Measurements from ENCODE around the gene KCNH4.
"Not testable (repeated sequence)": the region's sequence is repeated elsewhere in the genome, so short reads cannot be mapped to it uniquely, and the experiment has no call there.

Gene KCNH4

DNA sequence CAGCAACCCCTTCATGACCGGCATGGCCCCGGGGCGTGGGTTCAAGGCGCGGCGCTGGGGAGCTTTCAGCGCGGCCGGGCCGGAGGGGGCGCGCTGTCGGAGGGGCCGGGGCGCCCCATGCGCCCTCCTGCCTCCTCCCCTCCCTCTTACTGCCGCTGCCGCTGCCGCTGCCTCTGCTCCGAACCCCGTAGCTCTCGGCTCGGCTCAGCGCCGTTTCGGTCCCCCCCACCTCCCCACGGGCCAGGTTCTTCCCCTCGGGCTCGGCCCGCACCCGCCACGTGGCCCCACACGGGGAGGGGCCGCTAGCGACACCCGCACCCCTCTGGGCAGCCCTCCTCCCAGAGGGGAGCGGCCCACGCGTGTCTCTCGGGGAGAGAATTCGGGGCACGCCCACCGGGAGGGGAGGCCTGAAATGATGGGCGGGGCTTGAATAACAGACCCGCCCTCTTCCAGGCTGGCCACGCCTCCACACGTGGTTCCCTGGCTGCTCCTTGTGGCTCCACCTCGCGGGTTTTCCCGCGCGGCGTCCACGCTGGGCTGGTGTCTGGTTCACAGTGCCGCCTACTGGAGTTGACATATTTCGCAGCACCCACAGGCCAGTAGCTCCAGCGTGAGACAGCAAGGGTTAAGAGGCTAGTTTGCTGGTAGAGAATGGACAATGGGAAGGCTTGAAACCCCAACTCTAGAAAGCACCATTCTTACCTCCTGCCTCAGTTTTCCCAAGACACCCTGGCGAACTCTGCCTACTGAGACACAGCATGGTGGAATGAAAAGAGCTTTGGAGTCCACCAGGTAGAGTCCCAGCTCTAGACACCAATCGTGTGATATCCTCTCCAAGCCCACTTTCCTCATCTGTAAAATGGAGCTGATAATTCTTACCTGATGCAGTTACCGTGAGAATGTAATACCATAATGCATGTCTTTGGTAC is at the start of gene KCNH4:
Gene KCNH4, minus strand, starts transcription at position 221 of the 929 bp plus-strand sequence. Its CDS starts 197 bp downstream, at position 24.
- peak; percentile 58 for DNase-seq (ENCODE audit: low read depth)

GRCh38 chr17:42230225-42230624 is 49.3 kb upstream of the KCNH4 start:
- DNase-seq (ENCODE audit: low read depth), result no peak

- peak; percentile 16 for DNase-seq (ENCODE audit: low read depth)
These were observed 47.1 kb upstream of the KCNH4 start for GRCh38 chr17:42227849-42228700.

DNA sequence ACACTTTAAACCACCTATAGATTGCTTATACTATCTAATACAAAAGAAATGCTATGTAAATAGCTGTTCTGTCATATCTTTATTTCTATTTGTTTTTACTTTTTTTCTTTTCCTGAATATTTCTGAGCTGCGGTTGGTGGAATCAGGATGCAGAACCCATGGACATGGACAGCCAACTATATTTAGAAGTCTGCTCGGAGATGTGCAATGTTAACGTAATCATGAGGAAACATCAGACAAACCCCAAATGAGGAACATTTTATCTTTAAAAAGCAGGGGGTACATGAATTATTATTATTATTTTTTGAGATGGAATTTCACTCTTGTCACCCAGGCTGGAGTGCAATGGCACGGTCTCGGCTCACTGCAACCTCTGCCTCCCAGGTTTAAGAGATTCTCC is 44.7 kb upstream of the KCNH4 start:
- DNase-seq (ENCODE audit: low read depth), result no peak

DNA sequence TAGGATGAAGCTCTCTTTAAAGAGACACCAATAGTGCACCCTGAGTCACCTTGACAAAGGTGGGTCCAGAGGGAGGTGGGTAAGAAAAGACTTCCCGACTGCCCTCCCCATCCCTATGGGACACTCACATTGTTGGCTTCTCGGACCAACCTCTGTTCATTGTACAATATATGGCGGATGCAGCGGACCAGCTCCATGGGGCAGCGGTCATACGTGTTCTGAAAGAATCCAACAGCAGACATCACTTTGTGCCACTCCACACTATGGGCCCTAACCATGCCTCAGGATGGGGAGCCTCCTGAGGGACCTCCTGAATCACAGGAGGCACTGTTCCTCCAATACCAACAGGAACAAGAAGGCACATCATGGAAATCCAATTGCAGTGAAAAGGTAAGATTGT is 43.7 kb upstream of the KCNH4 start:
- no peak for DNase-seq (ENCODE audit: low read depth)

GRCh38 chr17:42221886-42222745 is 41.2 kb upstream of the KCNH4 start:
- DNase-seq (ENCODE audit: low read depth), result peak; percentile 48

DNA sequence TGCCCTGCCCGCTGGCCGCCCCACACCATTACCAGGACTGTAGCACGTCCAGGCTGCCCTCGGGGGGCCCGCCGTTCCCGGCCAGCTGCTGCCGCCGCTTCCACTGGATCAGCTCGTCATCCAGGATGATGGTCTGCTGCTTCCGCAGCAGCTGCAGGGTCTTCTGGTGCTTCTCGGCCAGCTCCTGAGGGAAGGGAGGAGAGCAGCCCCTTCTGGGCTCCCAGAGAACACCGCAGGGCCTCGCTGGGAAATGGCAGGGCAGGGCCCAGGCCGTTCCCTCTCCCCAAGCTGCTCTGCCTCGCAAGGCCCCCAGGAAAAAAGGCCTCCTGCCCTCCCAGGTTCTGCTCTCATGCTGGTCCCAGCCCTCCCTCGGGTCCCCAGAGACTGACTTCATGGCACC is 38.3 kb upstream of the KCNH4 start:
- DNase-seq (ENCODE audit: low read depth), result not testable (repeated sequence)

DNA sequence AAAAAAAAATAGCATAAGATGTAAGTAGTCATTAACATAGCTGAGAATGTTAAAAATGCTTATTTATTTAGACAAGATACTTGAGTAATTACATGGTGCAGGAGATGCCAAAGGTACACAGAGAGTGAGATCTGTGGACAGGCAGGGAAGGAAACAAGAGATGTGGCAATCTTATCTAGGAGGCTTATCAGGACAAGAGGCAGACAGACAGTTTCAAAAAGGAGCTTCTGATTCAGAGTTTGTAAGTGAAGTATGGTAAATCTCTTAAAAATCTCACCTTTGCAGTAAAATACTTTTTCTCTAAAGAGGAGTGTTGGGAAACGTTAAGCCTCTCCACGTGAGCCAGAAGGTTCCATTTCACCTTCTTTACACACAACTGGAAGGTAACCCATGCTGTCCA is 33.2 kb upstream of the KCNH4 start:
- DNase-seq (ENCODE audit: low read depth), result no peak

GRCh38 chr17:42212382-42212781 is 31.4 kb upstream of the KCNH4 start:
- peak; percentile 64 for DNase-seq (ENCODE audit: low read depth)

GRCh38 chr17:42211921-42212341 is 31.0 kb upstream of the KCNH4 start:
- peak; percentile 82 for DNase-seq (ENCODE audit: low read depth)

DNA sequence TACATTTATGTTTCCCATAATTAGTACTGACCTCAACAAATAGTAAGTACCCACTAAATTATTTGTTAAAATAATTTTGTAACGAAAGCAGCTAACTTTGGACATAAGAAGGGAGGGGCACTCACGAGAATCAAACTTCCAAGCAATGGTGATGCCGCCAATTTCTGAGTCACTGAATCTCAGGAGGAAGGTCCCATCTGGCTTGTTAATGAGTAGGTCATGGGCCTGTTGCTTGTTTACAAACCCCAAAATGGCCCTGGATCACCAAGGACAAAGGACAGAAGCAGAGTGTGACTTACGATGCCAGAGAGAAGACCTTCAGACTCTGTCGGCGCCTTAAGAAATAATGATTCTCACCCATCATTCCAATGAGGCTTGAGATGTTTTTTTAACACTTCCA is 29.1 kb upstream of the KCNH4 start:
- DNase-seq (ENCODE audit: low read depth), result no peak

DNA sequence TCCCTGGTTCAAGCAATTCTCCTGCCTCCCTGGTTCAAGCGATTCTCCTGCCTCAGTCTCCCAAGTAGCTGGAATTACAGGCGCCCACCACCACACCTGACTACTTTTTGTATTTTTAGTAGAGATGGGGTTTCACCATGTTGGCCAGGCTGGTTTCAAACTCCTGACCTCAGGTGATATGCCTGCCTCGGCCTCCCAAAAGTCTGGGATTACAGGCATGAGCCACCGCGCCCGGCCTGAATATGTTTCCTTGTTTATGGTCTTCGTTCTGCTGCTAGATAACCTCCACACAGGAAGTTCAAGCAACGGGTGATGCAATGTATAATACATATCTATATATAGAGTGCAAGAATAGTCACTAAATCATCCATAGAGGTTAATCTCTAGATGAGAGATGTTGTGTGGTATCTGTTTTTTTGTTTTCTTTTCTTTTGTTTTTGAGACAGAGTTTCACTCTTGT is 25.2 kb upstream of the KCNH4 start:
- not testable (repeated sequence) for DNase-seq (ENCODE audit: low read depth)

DNA sequence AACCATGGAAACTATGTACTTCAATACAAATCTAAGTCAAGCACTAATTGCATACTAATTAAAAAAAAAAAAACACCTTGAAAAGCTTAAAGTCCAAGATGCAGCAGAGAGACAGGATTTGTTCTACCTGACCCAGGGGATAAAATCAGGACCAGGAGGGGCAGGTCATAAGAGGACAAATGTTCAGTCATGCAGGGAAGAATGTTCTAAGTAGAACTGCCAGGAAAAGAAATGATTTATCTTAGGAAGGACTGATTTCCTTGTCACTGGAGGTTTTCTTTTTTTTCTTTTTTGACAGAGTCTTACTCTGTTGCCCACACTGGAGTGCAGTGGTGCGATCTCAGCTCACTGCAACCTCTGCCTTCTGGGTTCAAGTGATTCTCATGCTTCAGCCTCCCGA is 22.4 kb upstream of the KCNH4 start:
- no peak for DNase-seq (ENCODE audit: low read depth)

DNA sequence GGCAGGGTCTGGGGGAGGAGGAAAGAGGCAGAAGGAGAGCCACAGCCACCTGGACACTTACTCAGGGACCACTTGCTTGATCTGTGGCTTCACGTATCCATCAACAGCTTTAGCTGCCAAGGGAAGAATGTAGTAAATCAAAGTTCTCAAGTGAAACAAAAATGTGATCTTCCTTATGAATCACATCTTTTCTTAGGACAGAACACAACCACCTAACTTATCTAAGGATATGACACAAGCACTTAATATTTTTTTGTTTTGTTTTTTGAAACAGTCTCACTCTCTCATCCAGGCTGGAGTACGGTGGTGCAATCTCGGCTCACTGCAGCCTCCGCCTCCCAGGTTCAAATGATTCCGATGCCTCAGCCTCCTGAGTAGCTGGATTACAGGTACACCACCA is 21.8 kb upstream of the KCNH4 start:
- DNase-seq (ENCODE audit: low read depth), result no peak

DNA sequence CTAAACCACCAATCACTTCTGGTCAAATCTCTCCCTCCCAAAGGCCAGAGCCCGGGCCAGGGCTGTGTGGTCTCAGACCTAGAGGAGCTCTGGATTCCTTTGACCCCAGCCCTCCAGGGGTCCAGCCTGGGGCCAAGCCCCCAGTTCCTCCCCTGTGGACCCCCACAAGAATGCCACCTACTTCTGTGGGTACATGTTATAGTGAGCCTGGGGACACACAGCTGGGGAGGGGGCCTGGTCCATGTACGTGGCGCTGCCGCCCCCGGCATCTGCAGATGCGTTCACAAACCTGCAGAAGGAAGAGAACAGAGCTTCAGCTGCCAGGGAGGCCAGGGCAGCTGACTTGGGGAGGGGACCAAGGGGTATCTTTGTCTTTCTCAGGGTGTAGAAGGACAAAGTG is 21.2 kb upstream of the KCNH4 start:
- no peak for DNase-seq (ENCODE audit: low read depth)

DNA sequence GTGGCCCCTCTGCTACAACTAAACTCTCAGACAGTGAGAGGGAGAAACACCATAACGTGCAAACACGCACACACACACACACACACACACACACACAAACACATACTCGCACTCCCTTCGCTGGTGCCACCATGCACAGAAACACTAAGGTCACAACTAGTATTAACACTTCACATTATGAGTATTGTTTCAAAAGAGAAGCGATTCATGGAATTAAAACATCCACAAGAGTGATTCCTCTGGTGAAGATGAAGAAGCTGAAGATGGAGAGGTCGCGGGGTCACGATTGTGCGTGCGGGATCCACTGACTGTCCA is 20.5 kb upstream of the KCNH4 start:
- DNase-seq (ENCODE audit: low read depth), result no peak

DNA sequence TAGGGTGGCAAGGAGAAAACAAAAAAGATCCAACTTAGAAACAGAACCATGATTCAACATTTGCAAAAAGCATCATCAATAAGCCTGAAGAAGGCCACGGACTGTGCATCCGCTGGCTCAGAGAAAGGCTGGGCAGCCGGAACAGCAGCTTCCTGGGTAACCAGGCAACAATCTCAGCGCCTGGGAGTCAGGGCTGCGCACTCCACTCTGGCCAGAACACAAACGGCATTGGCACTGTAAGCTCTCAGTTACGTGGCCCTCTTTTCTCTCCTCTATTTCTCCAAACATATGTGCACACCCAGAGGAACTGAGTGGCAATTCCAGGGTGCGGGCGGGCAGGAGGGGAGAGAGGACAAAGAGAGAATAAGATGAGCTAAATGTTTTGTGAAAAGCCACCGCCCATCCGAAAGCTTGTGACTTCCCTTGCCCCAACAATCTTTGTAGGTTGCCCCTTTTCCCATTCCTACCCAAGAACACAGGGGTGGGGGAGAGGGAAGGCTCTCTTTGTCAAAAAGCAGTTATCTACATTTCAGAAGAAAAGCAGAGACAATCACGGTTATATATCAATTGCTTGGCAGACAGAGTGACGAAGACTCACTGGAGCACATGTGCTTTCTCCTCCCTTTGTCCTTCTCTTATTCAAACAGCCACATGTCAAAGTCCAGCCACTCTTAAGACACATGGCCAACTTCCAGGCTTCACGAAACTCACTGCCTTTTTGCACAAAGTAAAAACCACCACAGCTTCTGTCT is 19.9 kb upstream of the KCNH4 start:
- DNase-seq (ENCODE audit: low read depth), result no peak

- no peak for DNase-seq (ENCODE audit: low read depth)
These were observed 18.6 kb upstream of the KCNH4 start for GRCh38 chr17:42199416-42200011.

GRCh38 chr17:42198897-42199296 is 18.0 kb upstream of the KCNH4 start:
- DNase-seq (ENCODE audit: low read depth), result no peak

- no peak for DNase-seq (ENCODE audit: low read depth)
These were observed 16.7 kb upstream of the KCNH4 start for GRCh38 chr17:42197564-42198156.

All from fibroblast of gingiva (primary cell).